ENCODE measurements around the gene PTGFRN. TPM values are rescaled to one million over a fixed set of nuclear protein-coding genes. Genes with fewer than 3 reads are reported as not detected.

PTGFRN gene
- total and polyA plus RNA-seq, 4 donors, result 5.4 to 12.6 (median 7.2) TPM

DNA sequence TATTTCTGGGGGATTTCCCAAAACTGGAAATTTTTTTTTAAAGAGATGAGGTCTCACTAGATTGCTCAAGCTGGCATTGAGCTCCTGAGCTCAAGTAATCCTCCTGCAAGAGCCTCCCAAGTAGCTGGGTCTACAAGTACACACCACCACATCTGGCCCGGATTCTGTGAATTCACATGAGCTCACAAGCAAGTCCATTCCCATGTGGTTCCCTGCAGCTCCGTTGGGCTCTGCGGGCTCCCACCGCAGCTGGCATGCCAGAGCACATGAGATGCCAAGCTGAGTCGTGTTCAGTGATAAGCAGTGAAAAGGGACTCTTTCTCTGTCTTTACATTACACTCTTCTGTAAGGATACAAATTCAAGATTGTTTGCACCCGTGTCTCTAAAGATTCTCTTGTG lies 128.5 kb downstream of the PTGFRN start (continued):
- TF ChIP-seq, protein P1, sequence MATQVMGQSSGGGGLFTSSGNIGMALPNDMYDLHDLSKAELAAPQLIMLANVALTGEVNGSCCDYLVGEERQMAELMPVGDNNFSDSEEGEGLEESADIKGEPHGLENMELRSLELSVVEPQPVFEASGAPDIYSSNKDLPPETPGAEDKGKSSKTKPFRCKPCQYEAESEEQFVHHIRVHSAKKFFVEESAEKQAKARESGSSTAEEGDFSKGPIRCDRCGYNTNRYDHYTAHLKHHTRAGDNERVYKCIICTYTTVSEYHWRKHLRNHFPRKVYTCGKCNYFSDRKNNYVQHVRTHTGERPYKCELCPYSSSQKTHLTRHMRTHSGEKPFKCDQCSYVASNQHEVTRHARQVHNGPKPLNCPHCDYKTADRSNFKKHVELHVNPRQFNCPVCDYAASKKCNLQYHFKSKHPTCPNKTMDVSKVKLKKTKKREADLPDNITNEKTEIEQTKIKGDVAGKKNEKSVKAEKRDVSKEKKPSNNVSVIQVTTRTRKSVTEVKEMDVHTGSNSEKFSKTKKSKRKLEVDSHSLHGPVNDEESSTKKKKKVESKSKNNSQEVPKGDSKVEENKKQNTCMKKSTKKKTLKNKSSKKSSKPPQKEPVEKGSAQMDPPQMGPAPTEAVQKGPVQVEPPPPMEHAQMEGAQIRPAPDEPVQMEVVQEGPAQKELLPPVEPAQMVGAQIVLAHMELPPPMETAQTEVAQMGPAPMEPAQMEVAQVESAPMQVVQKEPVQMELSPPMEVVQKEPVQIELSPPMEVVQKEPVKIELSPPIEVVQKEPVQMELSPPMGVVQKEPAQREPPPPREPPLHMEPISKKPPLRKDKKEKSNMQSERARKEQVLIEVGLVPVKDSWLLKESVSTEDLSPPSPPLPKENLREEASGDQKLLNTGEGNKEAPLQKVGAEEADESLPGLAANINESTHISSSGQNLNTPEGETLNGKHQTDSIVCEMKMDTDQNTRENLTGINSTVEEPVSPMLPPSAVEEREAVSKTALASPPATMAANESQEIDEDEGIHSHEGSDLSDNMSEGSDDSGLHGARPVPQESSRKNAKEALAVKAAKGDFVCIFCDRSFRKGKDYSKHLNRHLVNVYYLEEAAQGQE (IDR thresholded peaks at IDR 0.05), result no peak
- no peak for TF ChIP-seq EGR1 (IDR thresholded peaks at IDR 0.05; ENCODE audit: low read depth in 2 of 2)

Small RNA genes within 50 kb of the gene (small RNA-seq; reads per million reads assigned to genes)
- not detected for gene RNA5SP55

Other genes starting within 250 kb of the PTGFRN start
- gene IGSF3, start 242.2 kb upstream of the PTGFRN start, total RNA-seq, result 1 to 10 TPM in 1 of 2 donors, under 1 TPM in 1; 0.92 to 5.4 TPM
- gene IGSF3, start 242.2 kb upstream of the PTGFRN start, polyA plus RNA-seq, result under 1 TPM; 0.14 to 0.44 TPM
- gene CD2, start 155.5 kb upstream of the PTGFRN start, total RNA-seq, result 1 to 10 TPM in 1 of 2 donors, under 1 TPM in 1; 0.28 to 1.1 TPM
- gene CD2, start 155.5 kb upstream of the PTGFRN start, polyA plus RNA-seq, result 1 to 10 TPM in 1 of 2 donors, under 1 TPM in 1; 0.69 to 1.5 TPM
- gene CD101, start 91.8 kb downstream of the PTGFRN start, total RNA-seq, result 1 to 10 TPM; 1.0 to 2.0 TPM
- under 1 TPM; 0.24 to 0.29 TPM for gene CD101, start 91.8 kb downstream of the PTGFRN start, polyA plus RNA-seq
- gene TTF2, start 150.4 kb downstream of the PTGFRN start, total RNA-seq, result 10 to 100 TPM in 1 of 2 donors, 1 to 10 TPM in 1; 2.8 to 16.9 TPM
- 1 to 10 TPM; 1.3 to 2.8 TPM for gene TTF2, start 150.4 kb downstream of the PTGFRN start, polyA plus RNA-seq
- 1 to 10 TPM in 1 of 2 donors, under 1 TPM in 1; 0.59 to 1.5 TPM for gene TRIM45, start 211.8 kb downstream of the PTGFRN start, total RNA-seq
- under 1 TPM; 0.28 to 0.44 TPM for gene TRIM45, start 211.8 kb downstream of the PTGFRN start, polyA plus RNA-seq